Embryonic facial prominence (tissue), 1 donor: Measurements from ENCODE around the gene PLXDC2.

Source experiments
- DNase-seq: peaks from one replicate; pipeline ENCODE4 v3.0.0-alpha.2; 2016; ENCODE audit errors: extremely low spot score

The PLXDC2 gene

DNA sequence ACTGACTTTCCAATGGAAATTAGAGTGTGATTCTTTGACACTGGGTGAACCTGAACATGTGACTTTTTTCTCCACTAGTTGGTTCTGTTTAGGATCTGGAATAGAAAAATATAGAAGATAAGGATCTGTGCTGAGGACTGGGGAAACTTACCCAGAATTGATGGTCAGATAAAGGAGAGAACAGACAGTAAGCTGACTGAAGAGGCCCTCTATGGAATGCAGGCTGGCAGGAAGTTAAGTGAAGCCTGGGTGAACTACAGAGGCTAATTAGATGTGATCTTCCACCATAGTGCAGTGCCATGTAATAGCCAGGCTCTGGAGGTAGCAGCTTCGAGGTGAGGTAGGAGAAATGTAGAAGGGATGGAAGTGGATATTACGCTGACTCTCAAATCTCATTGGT lies 455.3 kb downstream of the PLXDC2 start:
- DNase-seq, result no peak

DNA sequence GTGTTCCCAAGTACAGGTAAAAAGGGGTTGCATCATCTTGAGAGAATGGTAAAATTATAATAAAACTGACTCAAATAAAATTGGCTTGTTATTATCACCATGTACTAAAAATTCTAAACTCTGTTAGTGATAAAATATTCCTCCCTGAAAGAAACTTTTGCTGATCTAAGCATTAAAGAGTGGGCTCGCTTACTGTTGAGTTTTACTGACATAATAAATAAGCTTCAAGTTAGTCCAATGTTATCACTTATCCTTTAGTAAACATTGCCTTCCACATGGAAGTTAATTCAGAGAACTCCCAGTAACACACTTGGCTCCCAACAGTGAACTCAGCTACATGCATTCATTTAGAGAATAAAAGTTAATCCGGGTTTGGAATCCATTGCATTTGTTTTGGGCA lies 456.4 kb downstream of the PLXDC2 start:
- DNase-seq, result no peak

DNA sequence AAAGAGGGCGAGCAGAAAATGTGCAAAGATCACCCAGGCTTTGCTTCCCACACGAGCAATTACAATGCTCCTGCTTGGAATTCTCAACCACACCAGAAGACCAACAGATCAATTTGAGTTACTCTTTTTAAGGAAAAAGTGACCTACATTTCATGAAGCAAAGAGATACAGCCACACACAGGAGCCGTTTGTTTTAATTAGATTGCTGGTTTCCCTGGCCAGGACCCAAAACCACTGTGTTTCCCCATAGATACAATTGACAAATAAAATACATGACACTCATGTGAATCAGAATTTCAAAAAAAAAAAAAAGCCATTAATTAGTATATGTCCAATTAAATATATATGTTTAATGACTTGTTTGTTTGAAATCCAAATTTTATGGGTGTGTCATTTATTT lies 458.3 kb downstream of the PLXDC2 start:
- DNase-seq, result no peak

DNA sequence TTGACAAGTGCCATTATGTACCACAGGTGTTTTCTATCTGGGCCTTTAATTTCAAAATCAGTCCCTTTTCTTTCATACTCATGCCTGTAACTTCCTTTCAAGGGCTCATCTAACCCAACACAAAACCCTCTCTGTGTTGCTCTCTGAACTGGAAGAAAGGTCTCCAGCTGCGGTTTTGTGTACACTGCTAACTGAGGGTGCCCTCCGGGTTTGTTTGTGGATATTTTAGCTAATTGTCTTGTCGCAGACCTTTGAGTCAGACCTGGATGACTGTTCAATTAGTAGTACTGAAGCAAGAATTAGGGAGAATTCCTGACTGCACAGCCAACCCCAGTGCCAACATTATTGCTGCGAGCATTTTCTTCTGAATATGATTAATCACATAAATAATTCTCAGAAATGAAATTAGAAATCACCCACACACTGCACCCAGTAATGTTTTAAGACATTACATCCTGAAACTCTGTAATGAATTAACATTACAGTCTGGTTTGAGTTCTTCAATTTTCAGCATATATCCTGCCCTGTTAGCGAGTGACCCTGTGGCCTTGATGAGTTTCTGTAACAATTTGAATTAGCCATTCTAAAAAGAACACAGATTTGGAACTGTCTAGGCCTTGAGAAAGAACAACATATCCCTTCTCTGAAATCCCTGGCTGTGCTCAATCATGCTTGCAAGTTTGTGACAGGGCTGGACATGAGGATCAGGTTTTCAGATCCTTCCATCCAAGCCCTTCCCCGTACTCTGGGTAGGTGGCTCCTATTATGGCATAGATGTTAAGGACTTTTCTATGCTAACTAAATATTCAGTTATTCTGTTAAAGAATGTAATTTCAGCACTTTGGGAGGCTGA lies 460.1 kb downstream of the PLXDC2 start:
- DNase-seq, result no peak

DNA sequence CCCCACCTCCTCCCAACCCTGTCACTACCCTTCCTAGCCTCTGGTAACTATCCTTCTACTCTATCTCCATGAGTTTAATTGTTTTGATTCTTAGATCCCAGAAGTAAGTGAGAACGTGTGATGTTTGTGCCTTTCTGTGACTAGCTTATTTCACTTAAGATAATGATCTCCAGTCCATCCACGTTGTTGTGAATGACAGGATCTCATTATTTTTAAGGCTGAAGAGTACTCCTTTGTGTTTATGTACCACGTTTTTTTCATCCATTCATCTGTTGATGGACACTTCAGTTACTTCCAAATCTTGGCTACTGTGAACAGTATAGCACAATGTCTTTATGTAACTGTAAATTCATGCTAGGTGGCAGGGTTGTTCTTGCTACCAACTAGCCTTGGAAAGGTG lies 461.6 kb downstream of the PLXDC2 start:
- DNase-seq, result no peak

DNA sequence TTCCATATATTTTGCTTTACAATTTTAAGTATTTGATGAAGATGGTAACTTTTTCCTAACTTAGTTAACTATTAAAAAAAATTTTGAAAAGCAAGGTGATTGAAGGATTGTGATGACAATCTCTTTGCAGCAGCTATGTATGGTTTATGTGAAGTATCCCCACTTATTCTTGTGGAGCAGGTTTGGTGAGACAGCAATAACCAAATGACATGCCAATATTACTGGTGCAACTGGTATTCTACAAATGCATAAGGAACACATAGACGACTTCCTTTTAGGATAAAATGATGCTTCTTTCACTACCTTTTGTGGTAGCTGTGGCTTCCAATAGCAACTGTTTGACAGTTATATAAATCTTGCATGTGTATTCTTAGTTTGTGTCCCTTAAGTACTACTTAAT lies 465.3 kb downstream of the PLXDC2 start:
- DNase-seq, result no peak

DNA sequence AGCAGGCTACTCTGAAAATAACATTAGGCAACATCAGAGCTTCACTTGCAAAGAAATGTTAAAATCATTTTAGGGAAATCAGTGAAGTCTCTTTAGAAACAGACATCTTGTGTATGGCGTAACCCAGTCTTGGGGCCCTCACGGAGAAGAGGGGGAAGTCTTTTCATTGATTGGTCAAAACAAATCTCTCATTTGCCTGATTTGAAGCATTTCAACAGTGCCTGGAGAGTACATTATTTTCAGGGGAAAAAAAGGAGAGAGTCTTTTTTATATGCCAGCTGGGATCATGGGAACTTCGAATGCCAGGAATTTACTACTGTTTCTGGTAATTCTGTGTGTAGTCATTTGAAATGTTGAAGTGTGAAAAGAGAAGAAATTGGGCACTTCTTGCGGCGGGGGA lies 471.4 kb downstream of the PLXDC2 start:
- no peak for DNase-seq

DNA sequence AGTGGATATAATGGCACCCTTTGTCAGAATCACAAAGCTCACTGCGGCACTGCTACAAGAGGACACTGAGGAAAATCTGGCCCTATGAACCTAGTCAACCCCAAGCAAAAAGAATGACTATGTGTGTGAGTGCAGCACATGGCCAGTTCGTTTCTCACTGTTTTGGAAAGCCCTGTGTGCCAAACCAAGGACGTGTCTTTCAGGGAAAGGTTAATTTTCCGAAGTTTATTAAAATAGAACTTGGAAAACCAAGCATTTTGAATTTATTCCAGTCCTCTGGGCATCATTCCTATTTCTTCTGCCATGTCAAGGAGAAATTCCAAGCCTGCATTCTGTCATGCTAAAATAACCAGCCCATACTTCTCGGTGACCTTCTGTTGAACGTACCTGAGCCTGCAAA lies 471.8 kb downstream of the PLXDC2 start:
- no peak for DNase-seq

DNA sequence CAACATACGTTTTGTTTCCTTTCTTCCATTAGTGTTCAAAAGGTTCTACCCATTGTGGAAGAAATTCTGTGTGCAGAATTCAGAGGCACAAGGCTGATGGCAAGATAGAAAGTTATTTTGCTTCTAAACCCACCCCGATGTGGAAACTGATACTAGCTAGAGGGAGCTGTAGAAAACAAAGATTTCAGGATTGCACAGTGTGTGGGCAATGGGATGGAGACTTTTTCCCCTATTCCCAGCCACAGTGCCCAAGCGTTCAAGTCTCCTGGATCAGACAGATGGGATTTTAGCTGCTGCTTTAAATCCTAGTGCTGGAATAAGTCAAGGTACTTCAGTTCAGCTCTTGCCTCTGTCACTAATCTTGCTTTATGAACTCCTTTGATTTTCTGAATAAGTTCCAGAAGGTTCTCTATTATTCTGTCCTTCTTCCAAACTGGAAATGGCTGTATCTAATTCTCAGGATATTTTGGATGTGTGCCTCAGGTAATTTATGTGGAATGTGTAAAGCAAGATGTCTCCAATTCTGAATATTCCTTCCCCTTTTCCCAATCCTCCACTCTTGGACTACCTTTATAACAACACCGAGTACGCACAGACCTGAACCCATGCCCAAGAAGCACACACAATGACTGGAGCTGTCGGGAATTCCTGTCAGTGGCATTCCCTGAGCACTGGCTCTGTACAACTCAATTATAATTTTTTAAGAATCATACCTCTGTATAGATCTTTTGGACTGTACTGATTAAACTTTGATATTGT lies 473.0 kb downstream of the PLXDC2 start:
- DNase-seq, result peak; percentile 26

DNA sequence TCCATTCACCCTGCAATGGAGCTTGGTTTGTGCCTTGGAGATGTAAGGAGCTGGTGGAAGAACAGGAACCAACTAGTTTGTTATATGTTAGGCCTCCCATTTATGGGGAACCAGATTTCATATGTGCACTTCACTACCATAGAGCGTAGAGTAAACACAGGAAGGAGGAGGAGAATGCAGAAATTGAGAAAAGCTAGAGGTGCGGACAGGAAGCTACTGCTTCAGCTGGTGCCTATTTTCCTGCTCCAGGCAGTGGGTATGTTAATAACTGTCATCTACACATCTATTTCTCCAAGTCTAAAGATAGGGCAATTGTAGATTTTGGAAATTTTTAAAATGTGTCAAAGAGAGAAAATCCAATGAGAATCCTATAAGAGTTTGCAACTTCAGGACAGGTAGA lies 482.2 kb downstream of the PLXDC2 start:
- no peak for DNase-seq

DNA sequence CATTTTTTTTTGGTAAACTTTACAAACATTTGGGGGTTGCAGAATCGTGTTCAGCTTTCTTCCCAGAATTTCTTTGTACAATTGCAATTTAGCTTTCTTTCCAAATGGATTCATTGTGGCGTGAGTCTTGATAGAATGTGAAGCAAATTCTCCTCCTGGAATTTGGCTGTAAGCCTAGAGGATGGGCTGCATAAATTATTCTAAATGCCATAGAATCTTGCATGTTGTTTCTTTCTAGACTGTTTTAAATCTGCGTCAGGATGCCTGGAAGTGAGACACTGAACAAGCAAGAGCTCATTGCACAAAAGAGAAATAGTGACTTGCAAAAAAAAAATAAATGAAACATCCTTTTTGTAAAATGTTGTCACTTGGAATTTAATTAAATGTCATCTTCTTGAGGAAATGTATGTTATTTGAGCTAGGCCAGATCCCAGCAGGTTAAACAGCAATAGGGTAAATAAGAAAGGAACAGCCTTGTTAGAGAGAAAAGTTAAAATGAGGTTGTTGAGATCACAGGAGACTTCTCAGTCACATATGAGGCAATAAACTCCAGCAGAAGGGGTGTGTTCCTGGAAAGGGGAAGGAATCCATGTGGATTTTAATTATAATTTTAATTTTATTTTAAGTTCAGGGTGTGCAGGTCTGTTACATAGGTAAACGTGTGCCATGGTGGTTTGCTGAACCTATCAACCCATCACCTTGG lies 483.0 kb downstream of the PLXDC2 start:
- DNase-seq, result peak; percentile 34

DNA sequence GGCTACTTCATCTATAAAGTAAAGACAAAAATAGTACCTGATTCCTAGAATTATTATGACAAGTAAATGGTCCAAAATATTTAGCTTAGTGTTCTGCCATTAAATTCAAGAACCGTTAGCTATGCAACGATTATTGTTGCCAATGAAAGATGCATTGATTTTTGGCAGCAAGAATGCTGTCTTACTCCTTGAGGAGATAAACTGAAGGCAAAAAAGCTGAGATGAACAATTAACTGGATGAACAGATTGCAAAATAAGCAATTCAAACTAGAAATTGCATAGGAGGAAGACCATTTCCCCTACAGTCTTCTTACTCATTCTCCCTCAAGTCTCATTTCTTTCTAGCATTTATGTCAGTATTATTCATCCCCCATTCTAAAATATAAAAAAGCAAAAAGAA lies 484.5 kb downstream of the PLXDC2 start:
- DNase-seq, result no peak

DNA sequence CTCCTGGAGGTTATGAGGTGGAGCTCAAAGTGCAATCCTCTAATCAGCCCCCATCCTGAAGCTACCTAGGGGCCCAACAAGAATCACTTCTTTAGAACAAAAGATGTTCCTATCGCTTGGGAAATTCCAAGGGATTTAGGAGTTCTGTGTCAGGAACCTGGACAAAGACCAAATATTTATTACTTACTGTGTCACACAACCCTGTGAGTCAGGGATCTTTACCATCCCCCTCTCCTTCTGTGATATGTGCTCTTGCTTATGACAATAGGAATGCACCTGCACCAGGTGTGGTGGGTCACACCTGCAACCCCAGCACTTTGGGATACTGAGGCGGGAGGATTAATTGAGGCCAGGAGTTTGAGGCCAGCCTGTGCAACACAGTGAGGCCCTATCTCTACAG lies 485.8 kb downstream of the PLXDC2 start:
- DNase-seq, result no peak

DNA sequence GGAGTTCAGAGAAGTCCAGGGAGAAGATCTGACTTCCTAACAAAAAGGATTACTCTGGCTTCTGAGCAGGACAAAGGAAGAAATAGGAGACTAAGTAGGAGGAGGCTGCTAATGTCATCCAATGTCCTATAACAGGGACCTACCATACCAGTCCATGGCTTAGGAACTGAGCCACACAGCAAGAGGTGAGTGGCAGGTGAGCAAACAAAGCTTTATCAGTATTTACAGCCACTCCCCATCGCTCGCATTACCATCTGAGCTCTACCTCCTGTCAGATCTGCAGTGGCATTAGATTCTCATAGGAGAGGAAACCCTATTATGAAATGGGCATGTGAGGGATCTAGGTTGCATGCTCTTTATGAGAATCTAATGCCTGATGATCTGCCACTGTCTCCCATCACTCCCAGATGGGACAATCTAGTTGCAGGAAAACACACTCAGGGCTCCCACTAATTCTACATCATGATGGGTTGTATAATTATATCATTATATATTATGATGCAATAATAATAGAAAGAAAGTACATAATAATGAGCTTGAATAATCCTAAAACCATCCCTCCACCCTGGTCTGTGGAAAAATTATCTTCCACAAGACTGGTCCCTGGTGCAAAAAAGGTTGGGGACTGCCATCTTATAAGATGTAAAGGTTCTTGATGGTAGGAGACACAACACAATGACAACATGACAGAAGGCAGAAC lies 487.4 kb downstream of the PLXDC2 start:
- DNase-seq, result no peak

DNA sequence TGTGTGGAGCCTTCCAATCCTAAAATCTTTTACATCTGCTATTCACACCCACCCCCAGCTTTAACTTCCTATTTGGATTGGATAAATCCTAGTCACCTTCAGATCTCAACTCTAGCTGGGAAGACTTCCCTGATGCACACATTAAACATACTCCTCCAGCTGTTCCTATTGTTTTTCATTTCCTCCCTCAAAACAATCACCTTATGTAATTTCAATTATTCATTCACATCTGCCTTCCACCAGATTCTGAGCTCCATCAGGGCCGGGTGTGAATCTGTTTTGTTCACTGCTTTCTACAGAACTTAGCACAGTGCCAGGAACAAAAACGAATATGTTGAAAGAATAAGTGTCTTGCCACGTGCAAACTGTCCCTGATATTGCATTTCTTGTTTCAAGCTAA lies 497.4 kb downstream of the PLXDC2 start:
- DNase-seq, result no peak

DNA sequence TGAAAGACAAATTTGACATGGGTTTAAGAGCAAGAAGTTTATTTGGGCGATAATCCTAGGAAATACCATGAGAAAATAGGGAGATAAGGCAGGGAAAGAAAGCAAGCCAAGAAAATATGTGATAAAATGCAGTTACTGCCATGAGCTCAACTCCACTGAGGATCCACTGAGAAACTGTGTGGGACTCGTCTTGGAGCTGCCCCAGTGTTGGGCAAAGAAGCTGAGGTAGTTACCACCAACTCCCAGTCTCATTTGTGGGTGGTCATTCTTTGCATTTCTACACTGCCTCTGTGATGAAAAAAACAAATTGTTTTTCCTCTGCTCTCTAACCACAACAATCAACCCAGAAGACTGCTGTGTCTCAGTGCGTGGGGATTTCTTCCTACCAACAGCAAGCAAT lies 498.2 kb downstream of the PLXDC2 start:
- no peak for DNase-seq

DNA sequence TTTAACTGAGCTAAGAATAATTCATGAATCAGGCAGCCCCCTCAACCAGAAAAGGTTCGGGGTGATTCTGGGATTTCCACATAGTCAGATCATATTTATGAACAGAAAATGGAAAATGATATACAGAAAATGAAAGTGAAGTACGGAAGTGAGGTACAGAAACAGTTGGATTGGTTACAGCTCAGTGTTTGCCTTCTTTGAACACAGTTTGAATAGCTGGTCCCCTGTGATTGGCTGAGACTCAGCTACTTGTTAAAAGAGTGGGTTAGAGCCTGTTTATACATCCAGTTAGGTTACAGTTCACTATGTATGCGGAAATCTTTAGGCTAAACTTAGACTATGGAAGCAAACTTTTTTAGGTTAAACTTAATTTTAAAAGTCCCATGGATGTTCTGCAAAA lies 511.7 kb downstream of the PLXDC2 start:
- DNase-seq, result no peak

DNA sequence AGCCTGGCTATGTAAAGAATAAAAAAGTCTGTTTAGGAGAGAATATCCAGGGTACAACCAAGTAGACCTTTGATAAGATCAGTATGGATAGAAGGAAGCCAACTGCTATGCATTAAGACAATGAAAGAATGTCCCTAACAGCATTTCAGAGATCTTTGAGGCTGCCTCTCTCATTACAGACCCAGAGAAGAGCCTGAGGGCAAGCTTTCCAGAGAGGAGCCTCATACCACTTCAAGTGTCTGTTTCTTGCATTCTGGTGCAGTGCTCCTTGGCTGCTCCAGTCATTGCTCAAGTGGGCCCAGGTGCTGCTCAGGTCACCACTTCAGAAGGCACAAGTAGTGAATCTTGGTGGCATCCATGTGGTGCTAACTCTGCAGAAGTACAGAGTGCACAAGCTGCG lies 514.0 kb downstream of the PLXDC2 start:
- no peak for DNase-seq

DNA sequence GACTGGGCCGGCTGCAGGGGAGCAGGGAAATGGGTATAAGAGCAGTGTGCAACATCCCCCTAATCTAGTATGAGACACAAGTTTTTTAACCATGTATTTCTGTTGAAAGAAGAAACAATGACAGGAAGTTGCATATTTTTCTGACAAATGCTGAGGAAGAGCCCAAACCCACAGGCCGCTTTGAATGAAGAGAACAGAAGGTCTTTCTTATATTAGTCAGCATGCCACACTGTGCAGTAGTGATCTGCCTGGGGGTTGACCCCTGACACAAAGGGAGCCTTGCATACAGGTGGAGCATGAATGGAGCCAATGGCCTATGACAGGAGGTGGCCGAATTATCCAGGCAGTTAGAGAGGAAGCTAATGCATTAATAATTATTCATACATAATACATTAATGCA lies 518.3 kb downstream of the PLXDC2 start:
- no peak for DNase-seq
